Measurements from ENCODE around the gene C1QTNF3.

DNA sequence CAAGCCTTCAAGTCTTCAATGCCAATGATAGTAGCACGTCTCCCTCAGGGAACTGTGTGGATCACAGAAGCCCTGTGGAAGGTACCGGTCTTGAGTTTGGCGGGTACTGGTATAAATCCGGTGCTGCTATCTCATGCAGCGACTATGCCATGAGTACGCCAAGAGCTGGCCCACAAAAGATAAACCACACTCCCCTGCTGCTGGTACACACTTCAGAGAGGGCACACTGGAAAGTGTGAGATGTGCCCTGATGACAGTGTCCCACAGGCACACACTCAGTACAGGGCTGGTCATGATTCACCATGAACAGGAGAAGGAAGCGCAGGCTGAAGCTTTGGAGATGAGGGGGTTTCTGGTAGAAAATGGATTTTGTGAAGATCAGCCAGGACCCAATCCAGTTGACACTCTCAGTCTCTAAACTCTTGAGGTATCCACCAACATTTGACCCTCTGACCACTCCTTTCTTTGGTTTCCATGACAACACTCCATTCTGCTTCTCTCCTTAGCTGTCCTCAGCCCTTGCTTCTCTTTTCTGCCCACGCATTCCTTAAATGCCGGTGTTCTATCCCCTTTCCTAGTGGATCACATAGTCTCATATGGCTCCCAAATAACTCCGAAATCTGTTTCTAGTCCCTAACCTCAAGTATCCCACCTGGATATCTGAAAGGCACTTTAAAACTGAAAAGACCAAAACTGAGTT is 40.2 kb downstream of the C1QTNF3 start:
- TF ChIP-seq CTCF (conservative IDR thresholded peaks at IDR 0.05) (no peak), ZFX (IDR thresholded peaks at IDR 0.05) (no peak)

All from C4-2B (cell line).